Retina (tissue), 1 donor: ENCODE data around the gene IGSF23.
A peak's percentile ranks its signal among the peaks of the same experiment; 100 is the strongest.

Experiments used
- DNase-seq: peaks from one replicate; pipeline ENCODE4 v3.0.0-alpha.2; 2016

IGSF23 gene, protein sequence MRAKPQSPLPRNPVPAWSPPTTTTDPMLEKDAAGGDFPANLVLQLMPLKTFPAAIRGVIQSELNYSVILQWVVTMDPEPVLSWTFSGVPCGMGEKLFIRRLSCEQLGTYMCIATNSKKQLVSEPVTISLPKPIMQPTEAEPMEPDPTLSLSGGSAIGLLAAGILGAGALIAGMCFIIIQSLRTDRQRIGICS

DNA sequence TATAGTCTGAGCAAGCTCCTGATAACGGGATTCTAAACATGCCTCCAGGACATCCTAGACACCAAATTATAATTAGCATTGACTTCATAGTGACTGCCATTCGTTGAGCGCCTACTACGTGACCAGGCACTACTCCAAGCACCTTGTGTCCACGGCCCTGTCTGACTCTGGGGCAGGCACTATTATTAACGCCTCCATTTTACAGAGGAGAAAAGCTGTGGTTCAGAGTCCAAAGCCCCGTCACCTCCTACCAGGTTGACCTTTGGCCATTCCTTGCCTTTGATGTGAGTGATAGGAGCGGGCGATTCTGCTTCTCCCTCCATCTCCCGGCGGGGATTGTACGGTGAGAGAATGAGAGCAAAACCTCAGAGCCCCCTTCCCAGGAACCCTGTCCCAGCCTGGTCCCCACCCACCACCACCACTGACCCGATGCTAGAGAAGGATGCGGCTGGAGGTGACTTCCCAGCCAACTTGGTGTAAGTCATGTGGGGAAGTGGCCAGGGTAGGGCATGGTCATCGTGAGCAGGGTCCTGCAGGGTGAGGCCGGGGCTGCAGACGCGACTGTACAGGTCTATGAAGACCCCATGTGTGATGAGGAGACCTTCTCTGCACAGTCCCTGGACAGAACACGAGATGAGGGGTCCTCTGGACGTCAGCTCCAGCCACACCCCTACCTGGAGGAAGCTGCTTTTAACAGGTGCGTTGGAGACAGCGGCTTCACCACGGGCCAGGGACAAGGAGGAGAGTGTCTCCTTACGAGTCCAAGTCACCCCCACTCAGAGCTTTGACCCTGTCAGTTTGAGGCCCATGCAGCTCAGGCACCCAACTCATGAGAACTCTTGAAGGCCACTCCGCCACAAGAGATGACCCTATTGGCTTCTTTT, at the start of gene IGSF23:
Gene IGSF23, plus strand, starts transcription at position 269 of the 884 bp plus-strand sequence. Its CDS starts 83 bp downstream, at position 352.
- no peak for DNase-seq

DNA sequence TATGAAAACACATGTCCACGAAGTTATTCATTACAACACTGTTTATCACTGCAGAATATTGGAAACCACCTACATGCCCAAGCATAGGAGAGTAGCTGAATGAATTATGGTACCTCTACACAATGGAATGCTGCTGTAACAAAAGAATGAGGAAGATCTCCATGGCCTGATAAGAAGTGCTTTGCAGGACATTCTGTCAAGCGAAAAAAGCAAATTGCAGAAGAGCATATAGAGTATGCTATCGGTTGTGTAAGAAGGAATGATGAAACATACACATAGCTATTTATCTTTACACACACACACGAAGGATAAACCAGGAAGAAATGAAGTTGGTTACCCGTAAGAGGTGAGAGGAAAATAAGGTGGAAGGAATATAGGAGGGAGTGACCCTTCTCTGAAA, 46.4 kb upstream of the IGSF23 start:
- no peak for DNase-seq

DNA sequence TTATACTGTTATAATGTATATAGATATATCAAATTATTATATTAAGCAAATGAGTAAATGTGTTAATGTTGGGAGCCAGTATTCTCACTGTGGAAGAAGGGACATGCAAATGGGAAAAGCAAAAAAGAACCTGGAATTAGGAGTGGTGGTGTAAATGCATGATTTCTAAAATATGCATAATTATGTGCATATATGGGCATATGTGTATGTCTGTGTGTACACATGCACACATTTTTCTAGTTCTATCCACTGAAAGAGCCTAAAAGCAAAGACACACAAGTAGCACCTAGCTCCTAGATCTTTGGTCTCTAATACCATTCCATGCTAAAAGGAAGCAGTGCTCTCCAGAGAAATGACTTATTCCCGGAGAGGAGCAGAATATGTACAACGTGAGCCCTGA, 45.6 kb upstream of the IGSF23 start:
- no peak for DNase-seq

DNA sequence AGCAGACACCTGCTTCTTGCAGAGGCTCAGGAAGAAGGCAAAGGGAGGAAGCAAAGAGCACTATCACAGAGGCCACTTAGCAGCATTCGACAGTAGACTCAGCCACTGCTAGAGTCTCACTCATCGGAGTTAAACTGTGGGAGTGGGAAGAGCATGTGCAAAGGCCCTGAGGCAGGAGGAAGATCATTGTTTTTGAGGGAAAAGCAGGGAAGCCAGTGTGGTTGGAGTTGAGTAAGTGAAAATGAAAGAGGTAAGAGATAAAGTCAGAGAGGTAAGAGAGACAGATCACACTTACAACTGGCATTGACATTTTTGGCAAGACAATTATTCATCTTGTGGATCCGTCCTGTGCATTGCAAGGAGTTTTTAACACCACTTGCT, 42.8 kb upstream of the IGSF23 start:
- no peak for DNase-seq

DNA sequence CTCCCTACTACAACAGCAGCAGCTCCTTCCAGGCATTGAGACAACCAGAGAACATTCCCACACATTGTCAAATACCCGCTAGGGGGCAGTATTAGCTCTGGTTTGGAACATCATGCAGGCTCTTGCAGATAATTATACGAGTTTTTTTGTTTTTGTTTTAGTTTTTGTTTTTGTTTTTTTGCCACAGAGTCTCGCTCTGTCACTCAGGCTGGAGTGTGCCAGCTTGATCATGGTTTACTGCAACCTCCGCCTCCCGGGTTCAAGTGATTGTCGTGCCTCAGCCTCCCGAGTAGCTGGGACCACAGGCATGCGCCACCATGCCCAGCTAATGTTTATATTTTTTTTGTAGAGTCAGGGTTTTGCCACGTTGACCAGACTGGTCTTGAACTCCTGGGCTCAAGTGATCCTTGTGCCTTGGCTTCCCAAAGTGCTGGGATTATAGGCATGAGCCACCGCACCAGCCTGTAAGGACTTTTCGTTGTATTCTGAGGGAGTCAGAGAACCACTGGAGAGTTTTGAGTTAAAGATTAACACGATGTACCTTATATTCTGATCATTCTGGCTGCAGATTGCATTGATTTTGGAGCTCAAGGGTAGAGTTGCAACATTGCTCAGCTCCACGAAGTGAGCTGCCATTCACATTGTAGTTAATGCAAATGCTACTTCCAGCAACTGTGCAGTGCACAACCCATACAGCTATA, 42.2 kb upstream of the IGSF23 start:
- DNase-seq: peak; percentile 62

DNA sequence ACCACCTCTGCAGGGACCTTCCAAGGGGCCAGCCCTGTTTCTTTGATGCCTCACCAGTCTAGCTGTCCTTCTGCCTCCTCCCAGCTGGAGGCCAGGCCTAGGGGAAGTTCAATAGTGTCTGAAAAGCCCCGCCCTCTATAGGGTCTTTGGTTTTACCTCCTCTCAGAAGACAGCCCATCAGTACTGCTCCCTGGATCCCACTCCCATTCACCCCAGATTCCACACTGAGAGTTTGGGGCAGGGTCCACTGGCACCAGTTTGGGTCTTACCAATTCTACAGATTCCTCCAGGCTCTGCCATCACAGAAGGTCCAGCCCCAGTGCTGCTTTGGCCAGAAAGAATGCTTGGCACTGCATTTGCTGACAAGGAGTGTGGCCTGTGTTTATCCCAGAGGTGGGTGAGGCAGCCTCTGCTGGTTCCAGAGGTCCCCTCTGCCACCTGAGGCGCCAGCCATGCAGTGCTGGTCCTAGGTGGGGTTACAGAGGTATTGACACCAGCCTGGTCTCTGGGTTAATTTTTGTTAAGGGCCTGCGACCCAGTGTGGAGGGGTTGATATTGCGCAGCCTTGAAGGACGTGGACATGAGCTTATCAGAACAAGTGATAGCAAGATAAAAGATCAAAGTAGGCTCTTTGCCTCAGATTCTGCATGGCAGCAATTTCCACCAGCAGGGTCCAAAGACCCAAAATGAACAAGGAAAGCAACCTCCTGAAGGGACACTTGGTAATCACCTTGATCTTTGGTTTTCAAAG, 41.4 kb upstream of the IGSF23 start:
- no peak for DNase-seq

DNA sequence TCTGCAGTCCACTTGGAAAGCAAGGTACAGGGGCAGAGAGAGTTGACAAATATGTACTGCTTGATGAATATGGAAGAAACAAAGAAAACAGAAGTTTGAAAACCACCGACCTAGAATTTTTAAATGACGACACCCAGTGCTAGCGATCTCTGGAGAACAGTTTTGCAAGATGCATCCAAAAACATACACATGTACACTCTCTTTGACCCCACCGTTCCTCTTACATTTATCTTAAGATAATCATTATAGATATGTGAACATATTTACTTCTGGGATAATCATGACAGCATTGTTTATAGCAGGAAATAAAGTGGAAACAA, 40.8 kb upstream of the IGSF23 start:
- no peak for DNase-seq

DNA sequence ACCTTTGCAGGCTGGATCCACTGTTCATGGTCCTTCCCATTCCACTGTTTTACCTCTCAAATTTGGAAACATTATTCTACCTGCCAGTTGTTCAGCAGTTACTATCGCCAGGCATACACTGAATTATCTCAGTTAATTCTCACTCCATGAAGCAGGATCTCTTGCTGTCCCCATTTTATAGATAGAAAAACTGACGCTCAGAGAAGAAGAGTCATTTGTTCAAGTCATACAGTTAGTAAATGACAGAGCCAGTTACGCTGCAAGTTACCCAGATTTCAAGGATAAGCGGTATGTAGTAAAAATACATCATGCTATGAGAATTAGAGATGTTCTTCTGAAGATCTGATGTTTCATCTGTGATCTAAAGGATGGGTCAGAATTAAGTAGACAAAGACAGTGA, 40.2 kb upstream of the IGSF23 start:
- no peak for DNase-seq

DNA sequence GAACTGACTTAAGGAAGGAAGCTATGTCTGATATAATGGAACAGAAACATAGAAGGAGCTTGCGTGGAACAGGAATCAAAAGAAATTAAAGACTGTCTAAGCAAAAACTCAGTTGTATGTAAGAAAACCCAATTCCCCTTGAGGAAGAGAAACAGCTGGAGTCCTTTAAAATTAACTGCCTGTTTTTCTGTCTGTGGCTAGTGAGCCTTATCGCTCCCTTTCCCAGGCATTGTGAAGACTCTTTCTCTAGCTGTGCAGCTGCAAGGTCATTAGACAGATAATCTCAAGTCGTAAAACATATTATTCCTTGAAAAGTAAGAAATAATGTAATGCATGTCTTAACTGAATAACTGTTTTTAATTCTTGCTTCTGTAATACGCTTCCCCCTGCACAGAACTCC, 39.7 kb upstream of the IGSF23 start:
- DNase-seq: no peak

DNA sequence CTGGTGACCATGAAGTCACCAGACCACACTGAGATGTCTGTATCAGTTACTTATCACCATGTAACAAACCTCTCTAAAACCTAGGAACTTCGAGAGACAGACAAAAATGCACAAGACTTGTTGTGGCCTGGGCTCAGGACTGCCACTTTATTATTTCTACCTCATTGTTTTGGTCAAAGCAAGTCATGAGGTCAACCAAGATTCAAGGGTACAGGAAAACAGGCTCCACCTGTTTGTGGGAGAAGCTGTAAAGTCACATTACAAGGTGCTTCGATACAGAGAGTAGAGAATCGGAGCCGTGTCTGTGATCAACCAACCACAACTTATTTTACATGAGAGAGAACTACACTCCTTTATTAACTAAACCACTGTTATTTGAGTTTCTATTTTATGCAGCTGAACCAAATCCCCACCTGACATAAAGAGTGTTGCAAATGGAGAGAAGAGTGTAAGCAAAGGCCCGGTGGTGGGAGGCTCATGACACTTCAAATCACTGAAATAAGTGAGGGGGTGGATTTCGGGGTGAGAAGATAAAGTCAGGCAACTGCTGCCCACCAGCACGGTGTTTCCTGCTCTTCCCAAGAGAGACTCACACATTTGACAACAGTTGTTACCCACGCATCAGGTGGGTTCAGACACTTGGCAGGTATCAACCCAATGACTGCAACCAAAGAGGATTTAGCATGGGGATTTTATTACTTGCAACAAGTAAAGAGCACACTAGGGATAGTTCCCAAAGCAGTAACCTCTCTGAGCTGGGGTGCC, 39.0 kb upstream of the IGSF23 start:
- no peak for DNase-seq

DNA sequence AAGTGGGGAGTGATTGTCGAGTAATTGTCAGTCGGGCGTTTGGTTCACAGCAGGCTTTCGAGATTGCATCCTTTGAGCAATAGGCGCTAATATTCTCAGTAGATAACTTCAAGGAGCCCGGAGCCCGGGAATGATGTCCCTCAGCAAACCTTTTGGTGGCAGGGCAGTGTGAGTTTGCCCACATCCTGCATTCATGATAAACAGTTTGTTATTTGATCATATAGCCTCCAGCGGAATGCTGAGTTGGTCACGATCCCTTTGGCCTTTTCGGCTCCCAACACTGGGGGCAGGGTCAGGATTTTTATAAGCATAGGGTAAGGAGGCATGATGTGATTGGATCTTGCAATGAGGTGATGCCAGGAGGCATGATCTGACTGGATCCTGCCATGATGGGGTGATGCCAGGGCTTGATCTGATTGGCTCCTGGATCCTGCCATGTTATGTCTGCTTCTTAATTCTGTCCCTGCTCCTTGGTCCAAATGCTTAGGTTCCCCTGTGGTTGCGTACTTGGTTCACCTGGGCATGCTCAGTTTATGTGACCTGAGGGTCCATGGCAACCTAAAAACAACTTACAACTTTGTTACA, 38.2 kb upstream of the IGSF23 start:
- DNase-seq: no peak

DNA sequence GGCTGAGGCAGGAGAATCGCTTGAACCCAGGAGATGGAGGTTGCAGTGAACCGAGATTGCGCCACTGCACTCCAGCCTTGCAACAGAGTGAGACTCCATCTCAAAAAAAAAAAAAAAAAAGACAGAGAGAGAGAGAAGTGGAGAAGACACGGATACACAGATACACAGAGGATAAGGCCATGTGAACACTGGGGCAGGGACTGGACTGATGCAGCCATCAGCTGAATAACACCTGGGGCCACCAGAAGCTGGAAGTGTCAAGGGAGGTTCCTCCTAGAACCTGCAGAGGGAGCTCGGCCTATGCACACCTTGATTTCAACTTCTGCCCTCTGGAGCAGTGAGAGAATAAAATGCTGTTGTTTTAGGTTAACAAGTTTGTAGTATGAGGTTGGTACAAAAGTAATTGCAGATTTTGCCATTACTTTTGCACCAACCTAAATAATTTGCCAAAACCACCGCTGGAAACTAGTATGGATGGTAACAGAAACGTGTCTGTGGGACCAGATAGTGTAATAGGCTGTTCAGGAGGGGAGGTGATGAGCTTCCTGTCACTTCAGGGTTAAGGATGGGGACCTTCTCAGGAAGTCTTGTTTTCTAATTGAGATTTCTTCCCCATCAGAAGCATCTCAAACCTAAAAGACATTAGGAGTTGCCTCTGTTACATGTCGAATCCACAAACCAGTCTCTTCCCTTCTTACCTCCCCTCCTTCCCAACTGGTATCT, 36.4 kb upstream of the IGSF23 start:
- DNase-seq: no peak

DNA sequence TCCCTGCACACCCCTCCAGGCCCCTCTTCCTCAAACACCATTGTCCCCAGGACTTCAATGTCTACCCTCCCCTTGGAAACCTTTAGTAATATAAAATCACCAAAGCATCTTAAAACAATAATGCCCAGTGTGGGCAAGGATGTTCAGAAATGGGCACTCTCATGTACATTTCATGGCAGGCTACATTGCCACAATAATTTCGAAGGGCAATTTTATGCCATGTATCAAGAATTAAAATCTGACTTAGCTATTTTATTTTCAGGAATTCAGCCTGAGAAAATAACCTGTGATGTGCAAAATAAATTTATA, 35.8 kb upstream of the IGSF23 start:
- DNase-seq: no peak

DNA sequence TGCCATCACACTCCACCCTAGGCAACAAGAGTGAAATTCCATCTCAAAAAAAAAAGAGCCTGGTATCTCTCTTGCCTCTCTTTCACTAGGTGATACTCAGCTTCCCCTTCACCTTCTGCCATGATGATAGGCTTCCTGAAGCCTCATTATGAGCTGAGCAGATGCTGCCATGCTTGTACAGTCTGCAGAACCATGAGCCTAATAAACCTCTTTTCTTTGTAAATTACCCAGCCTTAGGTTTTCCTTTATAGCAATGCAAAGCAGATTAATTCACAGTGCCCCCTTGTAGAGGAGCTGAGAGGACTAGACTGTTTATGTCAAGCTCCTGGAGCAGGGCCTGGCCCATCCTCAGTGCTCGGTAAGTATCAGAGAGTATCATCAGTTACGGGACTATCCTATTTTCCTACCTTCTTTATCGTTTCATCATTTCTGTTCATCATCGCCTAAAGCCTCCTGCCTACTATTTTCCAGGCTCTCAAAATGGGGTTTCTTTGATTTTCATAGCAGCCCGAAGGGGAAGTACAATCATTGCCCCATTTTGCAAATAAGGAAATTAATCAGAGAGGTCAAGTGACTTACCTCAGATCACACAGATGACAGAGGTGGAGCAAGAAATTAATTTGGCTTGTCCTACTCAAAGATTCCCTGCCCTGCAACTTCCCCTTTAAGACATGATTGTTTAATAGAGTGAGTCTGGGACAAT, 33.5 kb upstream of the IGSF23 start:
- no peak for DNase-seq

DNA sequence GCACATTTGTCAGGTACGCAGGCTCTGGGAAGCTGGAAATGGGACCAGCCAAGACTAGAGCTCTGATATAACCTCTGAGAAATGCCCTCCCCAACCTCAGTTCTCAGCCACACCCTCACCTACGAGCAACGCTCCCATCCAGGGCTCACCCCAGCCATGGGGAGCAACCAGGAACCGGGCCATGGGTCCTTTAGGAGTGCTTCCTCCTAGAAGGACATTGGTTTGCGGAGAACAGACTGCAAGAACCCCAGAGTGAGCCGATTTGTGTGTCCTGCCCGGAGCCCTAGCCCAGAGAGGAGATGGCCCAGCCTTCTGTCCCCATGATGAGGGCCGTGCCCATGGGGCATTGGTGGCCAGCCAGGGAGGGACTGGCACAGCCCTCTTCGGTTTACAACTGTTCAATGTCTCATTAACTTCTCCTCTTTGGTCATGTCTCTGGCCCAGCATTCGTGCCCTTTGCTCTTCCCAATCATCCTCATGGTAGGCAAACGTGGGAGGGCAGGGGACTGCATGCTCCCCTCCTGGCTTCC, 32.9 kb upstream of the IGSF23 start:
- DNase-seq: no peak

DNA sequence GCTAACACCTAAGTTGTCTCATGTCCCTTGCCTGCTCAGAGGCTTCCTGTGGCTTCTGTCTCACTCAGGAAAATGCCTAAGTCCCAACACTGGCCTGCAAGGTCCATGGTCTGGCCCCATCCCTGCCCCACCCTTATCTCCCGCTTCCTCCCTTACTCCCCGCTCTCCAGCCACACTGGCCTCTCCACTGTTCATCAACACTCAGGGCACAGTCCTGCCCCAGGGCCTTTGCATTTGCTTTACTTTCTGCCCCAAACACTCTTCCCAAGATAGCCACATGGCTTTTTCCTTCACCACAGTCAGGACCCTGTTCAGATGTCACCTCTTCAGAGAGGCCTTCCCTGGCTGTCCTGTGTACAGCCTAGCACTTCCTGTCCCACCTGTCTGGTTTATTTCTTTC, 32.1 kb upstream of the IGSF23 start:
- DNase-seq: no peak

DNA sequence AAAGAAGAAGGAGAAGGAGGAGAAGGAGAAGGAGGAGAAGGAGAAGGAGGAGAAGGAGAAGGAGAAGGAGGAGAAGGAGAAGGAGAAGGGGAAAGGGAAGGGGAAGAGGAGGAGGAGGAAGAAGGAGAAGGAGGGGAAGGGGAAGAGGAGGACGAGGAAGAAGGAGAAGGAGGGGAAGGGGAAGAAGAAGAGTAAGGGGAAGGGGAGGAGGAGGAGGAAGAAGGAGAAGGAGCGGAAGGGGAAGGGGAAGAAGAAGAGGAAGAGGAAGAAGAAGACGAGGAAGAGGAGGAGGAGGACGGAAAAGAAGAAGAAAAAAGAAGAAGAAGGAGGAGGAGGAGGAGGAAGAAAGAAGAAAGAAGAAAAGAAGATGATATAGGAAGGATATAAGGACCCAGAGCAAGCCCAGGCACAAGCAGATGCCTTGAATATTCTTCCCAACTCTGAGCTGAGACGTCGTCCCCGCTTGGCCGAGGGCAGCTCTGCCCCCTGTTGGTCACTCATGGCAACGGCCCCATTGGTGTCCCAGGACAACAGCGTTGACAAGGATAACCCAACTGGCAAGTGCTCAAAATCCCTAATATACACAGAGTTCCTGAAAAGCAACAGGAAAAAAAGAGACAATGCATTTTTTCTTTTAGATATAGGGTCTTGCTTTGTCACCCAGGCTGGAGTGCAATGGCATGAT, 30.6 kb upstream of the IGSF23 start:
- DNase-seq: no peak

DNA sequence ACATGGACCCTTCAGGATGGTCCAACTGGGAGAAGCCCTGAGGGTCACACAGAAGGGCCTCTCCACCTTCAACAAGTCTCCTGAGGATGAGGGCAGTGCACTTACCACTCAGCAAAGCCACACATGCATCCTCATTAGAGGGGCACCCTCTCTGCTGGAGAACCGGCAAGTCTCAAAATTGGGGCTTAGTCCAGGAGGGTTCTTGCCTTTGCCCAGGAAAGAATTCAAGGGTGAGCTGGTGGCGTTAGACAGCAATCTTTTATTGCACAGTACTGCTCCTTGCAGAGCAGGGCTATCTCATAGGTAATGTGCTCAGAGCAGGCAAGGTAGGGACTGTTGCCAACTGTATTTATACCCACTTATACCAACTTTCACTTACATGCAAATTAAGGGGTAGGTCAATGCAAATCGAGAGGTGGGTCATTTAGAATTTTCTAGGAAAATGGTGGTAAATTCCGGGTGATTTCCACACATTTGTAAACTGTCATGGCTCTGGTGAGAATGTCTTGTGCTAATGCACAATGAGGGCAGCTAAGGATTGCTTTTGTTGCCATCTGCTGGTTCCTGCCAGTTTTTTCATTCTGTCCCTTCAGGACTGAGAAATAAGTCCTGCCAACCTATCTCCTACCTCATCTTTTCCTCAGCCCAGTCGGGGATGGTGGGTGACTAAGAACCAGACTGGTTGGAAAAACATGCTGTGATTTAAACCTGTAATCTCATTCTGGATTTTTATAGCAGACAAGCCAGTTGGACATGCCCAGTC, 27.8 kb upstream of the IGSF23 start:
- DNase-seq: no peak
